HEK293T (cell line): Measurements from ENCODE around the gene KBTBD4.
A peak's percentile ranks its signal among the peaks of the same experiment; 100 is the strongest.

Experiments used
- CTCF ChIA-PET: fragments of 350-600 bp; formaldehyde crosslinking; extraction: SDS; loops from one replicate; lab custom pipeline; 2021; ENCODE audit warnings: antibody characterized with exemption, inconsistent platforms; lab: Yijun Ruan, JAX
- POLR2A ChIA-PET: fragments of 350-600 bp; formaldehyde crosslinking; extraction: SDS; loops from one replicate; lab custom pipeline; 2020; ENCODE audit warnings: antibody characterized with exemption, inconsistent platforms; lab: Yijun Ruan, JAX
- DNase-seq: peaks from one replicate; pipeline ENCODE4 v3.0.0; 2012; ENCODE audit warnings: mixed read lengths; ENCODE audit errors: extremely low spot score
- ARNT ChIP-seq: fragments of 450-650 bp; IDR thresholded peaks from 2 replicates; pipeline ENCODE4 v1.6.1; 2017; ENCODE audit warnings: mild to moderate bottlenecking
- BHLHE40 ChIP-seq: fragments of 450-650 bp; IDR thresholded peaks from 2 replicates; pipeline ENCODE4 v1.6.1; 2016; ENCODE audit warnings: mild to moderate bottlenecking, moderate library complexity, borderline replicate concordance
- CTBP1 ChIP-seq: fragments of 450-650 bp; IDR thresholded peaks from 2 replicates; pipeline ENCODE4 v1.6.1; 2016; ENCODE audit warnings: borderline replicate concordance
- ELF4 ChIP-seq: fragments of 450-650 bp; IDR thresholded peaks from 2 replicates; pipeline ENCODE4 v1.6.1; 2017; ENCODE audit warnings: antibody characterized with exemption
- FOXA1 ChIP-seq: fragments of 450-650 bp; IDR thresholded peaks from 2 replicates; pipeline ENCODE4 v1.6.1; 2016; ENCODE audit warnings: mild to moderate bottlenecking
- FOXK2 ChIP-seq: fragments of 450-650 bp; IDR thresholded peaks from 2 replicates; pipeline ENCODE4 v1.6.1; 2016; ENCODE audit warnings: mild to moderate bottlenecking
- FOXM1 ChIP-seq: fragments of 450-650 bp; IDR thresholded peaks from 2 replicates; pipeline ENCODE4 v1.6.1; 2017; ENCODE audit warnings: mild to moderate bottlenecking, borderline replicate concordance
- HDGF ChIP-seq: fragments of 450-650 bp; IDR thresholded peaks from 2 replicates; pipeline ENCODE4 v1.6.1; 2017; ENCODE audit warnings: antibody characterized with exemption, borderline replicate concordance
- L3MBTL2 ChIP-seq: fragments of 450-650 bp; conservative IDR thresholded peaks from 2 replicates; pipeline ENCODE4 v1.6.1; 2016; ENCODE audit warnings: mild to moderate bottlenecking
- LEF1 ChIP-seq: fragments of 450-650 bp; IDR thresholded peaks from 2 replicates; pipeline ENCODE4 v1.6.1; 2017; ENCODE audit warnings: mild to moderate bottlenecking, borderline replicate concordance
- NFRKB ChIP-seq: fragments of 450-650 bp; IDR thresholded peaks from 2 replicates; pipeline ENCODE4 v1.6.1; 2016; ENCODE audit warnings: mild to moderate bottlenecking, moderate library complexity
- PKNOX1 ChIP-seq: fragments of 450-650 bp; IDR thresholded peaks from 2 replicates; pipeline ENCODE4 v1.6.1; 2016
- SP1 ChIP-seq: fragments of 450-650 bp; IDR thresholded peaks from 2 replicates; pipeline ENCODE4 v1.6.1; 2017
- SUZ12 ChIP-seq: fragments of 450-650 bp; IDR thresholded peaks from 2 replicates; pipeline ENCODE4 v1.6.1; 2016; ENCODE audit warnings: mild to moderate bottlenecking
- TARDBP ChIP-seq: fragments of 450-650 bp; IDR thresholded peaks from 2 replicates; pipeline ENCODE4 v1.6.1; 2016
- ZNF384 ChIP-seq: fragments of 450-650 bp; IDR thresholded peaks from 2 replicates; pipeline ENCODE4 v1.6.1; 2016

KBTBD4 gene

GRCh38 chr11:47605921-47606320 lies 27.2 kb upstream of the KBTBD4 start:
- CTCF ChIA-PET, result no interaction called here
- POLR2A ChIA-PET, result no interaction called here
- no peak for DNase-seq
- TF ChIP-seq CTBP1, result no peak
- no peak for TF ChIP-seq TARDBP
- TF ChIP-seq SUZ12, result no peak

- no peak for DNase-seq
- ChIA-PET POLR2A (no interaction called here), CTCF (no interaction called here)
- TF ChIP-seq ELF4 (no peak), ZNF384 (no peak), FOXM1 (no peak), LEF1 (no peak), SP1 (no peak), FOXA1 (no peak), HDGF (no peak), ARNT (no peak), SUZ12 (no peak), PKNOX1 (no peak), TARDBP (no peak)
Observed at GRCh38 chr11:47603295-47603694, 24.5 kb upstream of the KBTBD4 start.

- TF ChIP-seq CTBP1 (no peak), SUZ12 (no peak), L3MBTL2 (no peak), ARNT (no peak), FOXK2 (no peak), TARDBP (no peak), ZNF384 (no peak), PKNOX1 (no peak), LEF1 (no peak), HDGF (no peak), FOXA1 (no peak), SP1 (no peak), NFRKB (no peak), FOXM1 (no peak), ELF4 (no peak), BHLHE40 (no peak)
Observed at GRCh38 chr11:47599902-47600301, 21.1 kb upstream of the KBTBD4 start.

GRCh38 chr11:47595967-47596366 lies 17.2 kb upstream of the KBTBD4 start:
- CTCF ChIA-PET, result no interaction called here
- POLR2A ChIA-PET, result no interaction called here
- no peak for DNase-seq
- TF ChIP-seq FOXA1 (no peak), FOXM1 (no peak), SUZ12 (no peak), CTBP1 (no peak), LEF1 (no peak), NFRKB (no peak), ARNT (no peak), ZNF384 (no peak), HDGF (no peak), ELF4 (no peak), FOXK2 (no peak), SP1 (no peak), PKNOX1 (no peak), BHLHE40 (no peak), TARDBP (no peak)

More at GRCh38 chr11:47599902-47600301, 21.1 kb upstream of the KBTBD4 start:
- no peak for DNase-seq
- ChIA-PET POLR2A (interaction anchor here (0.6 kb wide), 1 partner anchor 253 kb away, joined by 4 read pairs; no protein-coding TSS in a partner anchor), CTCF (no interaction called here)

GRCh38 chr11:47595029-47595428 lies 16.3 kb upstream of the KBTBD4 start:
- ChIA-PET CTCF (interaction anchor here (0.5 kb wide), 1 partner anchor 405 kb away, joined by 3 read pairs; no protein-coding TSS in a partner anchor), POLR2A (interaction anchor here (0.6 kb wide), 1 partner anchor 12 kb away, joined by 3 read pairs; no protein-coding TSS in a partner anchor)
- DNase-seq, result no peak
- no peak for TF ChIP-seq CTBP1
- no peak for TF ChIP-seq SUZ12

GRCh38 chr11:47593934-47594855 lies 15.4 kb upstream of the KBTBD4 start, which contains the start of gene C1QTNF4:
Gene C1QTNF4, minus strand, starts transcription at chr11:47594411. Its CDS starts 3,601 bp downstream, at chr11:47590810.
- peak; percentile 31 for DNase-seq
- TF ChIP-seq PKNOX1 (no peak), FOXK2 (no peak), NFRKB (no peak), FOXM1 (no peak), L3MBTL2 (no peak), ARNT (no peak), HDGF (no peak), ZNF384 (no peak), SP1 (no peak), CTBP1 (no peak), TARDBP (no peak), ELF4 (no peak)
- ChIA-PET POLR2A (interaction anchor here (1.3 kb wide), 1 partner anchor 29 kb away, joined by 4 read pairs; the partner anchor contains the start of gene PTPMT1), CTCF (interaction anchor here (0.5 to 0.6 kb wide), 2 partner anchors 19 to 404 kb away, joined by 3 to 4 read pairs; no protein-coding TSS in a partner anchor)
